Spleen (tissue), 7 donors: ENCODE data around the gene MUC4.

Experiments used
- POLR2A ChIP-seq, 3 donors: fragments of 450-650 bp; IDR thresholded peaks; one replicate each; pipeline ENCODE4 v1.5.1; 2017; ENCODE audit warnings: antibody characterized with exemption in 3 of 3, mild to moderate bottlenecking in 1 of 3
- POLR2AphosphoS5 ChIP-seq, 3 donors: sonication (generic); formaldehyde crosslinking; IDR thresholded peaks; one replicate each; pipeline ENCODE4 v1.5.1; 2017; ENCODE audit warnings: antibody characterized with exemption in 3 of 3
- TF ChIP-seq, protein P1 (sequence below), 11 experiments: fragments of 200-600 bp in 7 of 11; fragments of 450-650 bp in 4 of 11; sonication (generic) in 4 of 11; IDR thresholded peaks in 8 of 11; conservative IDR thresholded peaks in 3 of 11; 1 replicate in 7 of 11; 2 replicates in 4 of 11; pipeline versions ENCODE4 v1.4.0 to v1.8.0; 2016 to 2021; ENCODE audit warnings: antibody characterized with exemption in 11 of 11, inconsistent platforms in 4 of 11, mild to moderate bottlenecking in 1 of 11
- donor health status: DM: no; HTN: no; CAD: no; lungs with moderate emphysema.
- donor health status: DM: no; HTN: no; CAD: no.
- donor health status: DM: no; HTN: no; CAD: no.

GRCh38 chr3:195739561-195740111, 72.1 kb downstream of the MUC4 start:
- TF ChIP-seq, protein P1, sequence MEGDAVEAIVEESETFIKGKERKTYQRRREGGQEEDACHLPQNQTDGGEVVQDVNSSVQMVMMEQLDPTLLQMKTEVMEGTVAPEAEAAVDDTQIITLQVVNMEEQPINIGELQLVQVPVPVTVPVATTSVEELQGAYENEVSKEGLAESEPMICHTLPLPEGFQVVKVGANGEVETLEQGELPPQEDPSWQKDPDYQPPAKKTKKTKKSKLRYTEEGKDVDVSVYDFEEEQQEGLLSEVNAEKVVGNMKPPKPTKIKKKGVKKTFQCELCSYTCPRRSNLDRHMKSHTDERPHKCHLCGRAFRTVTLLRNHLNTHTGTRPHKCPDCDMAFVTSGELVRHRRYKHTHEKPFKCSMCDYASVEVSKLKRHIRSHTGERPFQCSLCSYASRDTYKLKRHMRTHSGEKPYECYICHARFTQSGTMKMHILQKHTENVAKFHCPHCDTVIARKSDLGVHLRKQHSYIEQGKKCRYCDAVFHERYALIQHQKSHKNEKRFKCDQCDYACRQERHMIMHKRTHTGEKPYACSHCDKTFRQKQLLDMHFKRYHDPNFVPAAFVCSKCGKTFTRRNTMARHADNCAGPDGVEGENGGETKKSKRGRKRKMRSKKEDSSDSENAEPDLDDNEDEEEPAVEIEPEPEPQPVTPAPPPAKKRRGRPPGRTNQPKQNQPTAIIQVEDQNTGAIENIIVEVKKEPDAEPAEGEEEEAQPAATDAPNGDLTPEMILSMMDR (IDR thresholded peaks at IDR 0.05 in 8 of 11, conservative IDR thresholded peaks at IDR 0.05 in 3 of 11), result no peak
- no peak for TF ChIP-seq POLR2A (IDR thresholded peaks at IDR 0.05)
- no peak for TF ChIP-seq POLR2AphosphoS5 (IDR thresholded peaks at IDR 0.05)
